ENCODE measurements around the gene VSIG10. TPM values are rescaled to one million over a fixed set of nuclear protein-coding genes. Genes with fewer than 3 reads are reported as not detected.

VSIG10 gene
- total and polyA plus RNA-seq, 2 of the 13 experiments (the other 11 are each of a cell fraction or from before 2014, with no cell fraction given), result 25.6 to 42.5 TPM

- TF ChIP-seq SRY (CRISPR knock-in tag; IDR thresholded peaks at IDR 0.05) (no peak), TOPORS (CRISPR knock-in tag; IDR thresholded peaks at IDR 0.05) (0 out of 2 replicates have a peak, but pooled peaks have one; percentile 51), MATR3 (CRISPR knock-in tag; IDR thresholded peaks at IDR 0.05) (no peak), TRAFD1 (CRISPR knock-in tag; IDR thresholded peaks at IDR 0.05; ENCODE audit: borderline replicate concordance) (no peak; the same call in 1 of the 2 replicates), U2AF2 (IDR thresholded peaks at IDR 0.05; ENCODE audit: low read depth, low read length) (peak; percentile 81; the same call in 1 of the 2 replicates), JDP2 (CRISPR knock-in tag; IDR thresholded peaks at IDR 0.05; ENCODE audit: borderline replicate concordance) (no peak), PCBP1 (IDR thresholded peaks at IDR 0.05; ENCODE audit: borderline replicate concordance, low read depth, low read length) (no peak), ZNF609 (CRISPR knock-in tag; IDR thresholded peaks at IDR 0.05; ENCODE audit: borderline replicate concordance) (no peak), FOSL1 (CRISPR knock-in tag; IDR thresholded peaks at IDR 0.05; ENCODE audit: borderline replicate concordance) (no peak), MED8 (CRISPR knock-in tag; IDR thresholded peaks at IDR 0.05; ENCODE audit: insufficient replicate concordance) (no peak), ZNF597 (CRISPR knock-in tag; IDR thresholded peaks at IDR 0.05) (no peak), ERF (CRISPR knock-in tag; IDR thresholded peaks at IDR 0.05) (peak; percentile 85; the same call in 1 of the 2 replicates), SMC3 (IDR thresholded peaks at IDR 0.05; ENCODE audit: low read length) (no peak), CHCHD3 (CRISPR knock-in tag; IDR thresholded peaks at IDR 0.05) (peak; percentile 49; the same call in 1 of the 2 replicates), CSRNP2 (CRISPR knock-in tag; conservative IDR thresholded peaks at IDR 0.05; ENCODE audit: low read depth) (no peak), ARNTL (CRISPR knock-in tag; IDR thresholded peaks at IDR 0.05) (no peak), ZMYM2 (CRISPR knock-in tag; IDR thresholded peaks at IDR 0.05) (peak; percentile 31; the same call in 1 of the 2 replicates), TCF7 (IDR thresholded peaks at IDR 0.05; ENCODE audit: low read depth) (no peak), ZNF235 (CRISPR knock-in tag; IDR thresholded peaks at IDR 0.05; ENCODE audit: borderline replicate concordance) (no peak)
Observed at GRCh38 chr12:118016424-118017264, 87.2 kb downstream of the VSIG10 start, which contains the start of gene RFC5 (continued).
